Measurements from ENCODE around the gene SH3RF3.

SH3RF3 gene

DNA sequence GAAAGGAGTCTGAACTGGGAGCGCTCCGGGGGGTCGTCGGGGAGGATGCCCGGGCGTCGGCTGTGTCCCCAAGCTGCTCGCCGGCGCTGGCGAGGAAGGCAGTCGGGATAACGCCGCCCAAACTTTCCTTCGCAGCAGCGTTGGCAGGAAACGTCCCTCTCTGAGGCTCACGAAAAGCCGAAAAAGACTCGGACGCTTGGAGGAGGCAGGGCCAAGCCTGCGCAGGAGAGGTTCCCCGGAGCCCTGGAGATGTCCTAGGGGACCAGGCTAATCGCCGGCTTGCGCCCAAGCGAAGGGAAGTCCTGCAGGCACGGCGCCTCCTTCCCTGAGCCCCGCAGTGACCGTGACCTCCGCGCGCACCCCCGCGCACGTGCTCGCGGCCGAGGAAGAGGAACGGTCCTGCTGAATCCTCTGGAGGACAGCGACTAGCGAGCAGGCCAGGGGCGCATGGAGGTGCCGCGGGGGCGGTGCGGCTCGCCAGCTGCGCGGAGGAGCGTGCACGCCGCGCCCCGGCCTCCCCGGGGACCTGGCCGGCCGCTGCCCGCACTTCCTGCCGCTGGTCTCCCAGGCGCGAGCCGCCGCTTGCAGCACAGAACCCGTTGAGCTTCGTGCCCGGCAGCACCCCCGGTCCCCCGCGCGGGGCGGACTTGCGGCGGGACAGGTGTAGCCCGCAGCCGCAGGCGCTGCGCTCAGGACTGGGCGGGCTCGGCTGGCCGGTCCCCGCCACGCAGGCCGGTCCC is at the start of gene SH3RF3:
SH3RF3 (plus strand) TSS at position 590 of the 740 bp plus-strand sequence.
- TF ChIP-seq, protein P1, sequence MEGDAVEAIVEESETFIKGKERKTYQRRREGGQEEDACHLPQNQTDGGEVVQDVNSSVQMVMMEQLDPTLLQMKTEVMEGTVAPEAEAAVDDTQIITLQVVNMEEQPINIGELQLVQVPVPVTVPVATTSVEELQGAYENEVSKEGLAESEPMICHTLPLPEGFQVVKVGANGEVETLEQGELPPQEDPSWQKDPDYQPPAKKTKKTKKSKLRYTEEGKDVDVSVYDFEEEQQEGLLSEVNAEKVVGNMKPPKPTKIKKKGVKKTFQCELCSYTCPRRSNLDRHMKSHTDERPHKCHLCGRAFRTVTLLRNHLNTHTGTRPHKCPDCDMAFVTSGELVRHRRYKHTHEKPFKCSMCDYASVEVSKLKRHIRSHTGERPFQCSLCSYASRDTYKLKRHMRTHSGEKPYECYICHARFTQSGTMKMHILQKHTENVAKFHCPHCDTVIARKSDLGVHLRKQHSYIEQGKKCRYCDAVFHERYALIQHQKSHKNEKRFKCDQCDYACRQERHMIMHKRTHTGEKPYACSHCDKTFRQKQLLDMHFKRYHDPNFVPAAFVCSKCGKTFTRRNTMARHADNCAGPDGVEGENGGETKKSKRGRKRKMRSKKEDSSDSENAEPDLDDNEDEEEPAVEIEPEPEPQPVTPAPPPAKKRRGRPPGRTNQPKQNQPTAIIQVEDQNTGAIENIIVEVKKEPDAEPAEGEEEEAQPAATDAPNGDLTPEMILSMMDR (IDR thresholded peaks at IDR 0.05; ENCODE audit: borderline replicate concordance, insufficient read depth, low read depth, low read length), result no peak
- peak within 1 kb of the TSS; percentile 13 for H3K4me3 ChIP-seq (ENCODE audit: low read depth, low read length)

DNA sequence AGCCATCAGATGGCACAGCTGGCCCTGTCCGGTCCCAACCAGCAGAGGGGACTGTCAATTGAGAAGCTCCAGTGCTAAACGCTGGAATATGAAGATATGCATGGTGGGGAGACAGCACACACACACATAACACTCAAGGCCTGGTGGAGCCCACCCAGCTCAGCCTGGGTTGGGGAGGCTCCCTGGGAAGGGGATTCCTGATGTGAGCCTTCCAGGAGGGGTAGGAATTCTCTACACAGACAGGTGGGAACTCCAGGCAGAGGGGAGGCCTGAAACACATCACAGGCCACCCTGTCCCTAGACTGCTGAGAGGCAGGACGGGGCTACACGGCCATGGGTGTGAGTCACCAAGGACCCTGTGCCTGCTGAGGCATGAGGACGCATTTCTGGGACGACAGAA is 49.4 kb upstream of the SH3RF3 start:
- TF ChIP-seq, protein P1 (IDR thresholded peaks at IDR 0.05; ENCODE audit: borderline replicate concordance, insufficient read depth, low read depth, low read length), result no peak
- no peak overlapping the region for H3K4me3 ChIP-seq (ENCODE audit: low read depth, low read length)

DNA sequence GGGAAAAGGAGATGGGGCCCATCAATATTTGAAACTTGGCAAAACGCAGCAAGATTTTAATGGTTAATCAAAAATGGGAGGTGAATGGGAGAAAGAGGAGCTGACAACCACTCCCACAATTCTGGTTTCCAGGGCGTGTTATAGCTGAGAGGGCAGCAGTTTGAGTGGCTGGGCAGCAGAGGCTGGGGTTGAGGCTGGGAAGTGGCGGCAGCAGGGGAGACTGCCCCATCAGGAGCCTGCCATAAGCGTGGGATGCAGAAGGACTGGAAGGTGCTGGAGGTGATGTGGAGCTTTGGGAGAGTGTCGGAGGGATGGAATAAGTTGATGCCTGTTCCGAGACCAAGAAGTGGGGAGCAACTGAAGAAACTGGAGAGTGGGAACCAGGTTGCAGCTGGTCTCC is 48.9 kb upstream of the SH3RF3 start:
- TF ChIP-seq, protein P1 (IDR thresholded peaks at IDR 0.05; ENCODE audit: borderline replicate concordance, insufficient read depth, low read depth, low read length), result no peak
- H3K4me3 ChIP-seq (ENCODE audit: low read depth, low read length), result no peak overlapping the region

DNA sequence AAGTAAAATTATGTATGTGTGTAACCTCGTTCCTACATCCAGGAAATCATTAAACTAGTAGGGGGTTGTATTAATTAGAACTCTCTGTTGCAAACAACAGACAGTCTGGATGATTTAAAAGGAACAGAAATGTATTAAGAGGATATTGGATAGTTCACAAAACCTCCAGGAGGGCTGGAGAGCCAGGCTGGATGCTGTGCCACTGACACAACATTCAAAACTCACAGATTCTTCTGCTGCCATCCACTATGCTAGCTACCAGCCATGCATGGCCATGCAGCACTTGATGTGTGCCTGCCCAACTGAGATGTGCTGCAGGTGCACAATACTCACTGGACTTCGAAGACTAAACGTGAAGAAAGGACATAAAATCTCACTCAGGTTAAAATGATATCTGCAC is 48.2 kb upstream of the SH3RF3 start:
- no peak overlapping the region for H3K4me3 ChIP-seq (ENCODE audit: low read depth, low read length)
- TF ChIP-seq, protein P1 (IDR thresholded peaks at IDR 0.05; ENCODE audit: borderline replicate concordance, insufficient read depth, low read depth, low read length), result no peak

DNA sequence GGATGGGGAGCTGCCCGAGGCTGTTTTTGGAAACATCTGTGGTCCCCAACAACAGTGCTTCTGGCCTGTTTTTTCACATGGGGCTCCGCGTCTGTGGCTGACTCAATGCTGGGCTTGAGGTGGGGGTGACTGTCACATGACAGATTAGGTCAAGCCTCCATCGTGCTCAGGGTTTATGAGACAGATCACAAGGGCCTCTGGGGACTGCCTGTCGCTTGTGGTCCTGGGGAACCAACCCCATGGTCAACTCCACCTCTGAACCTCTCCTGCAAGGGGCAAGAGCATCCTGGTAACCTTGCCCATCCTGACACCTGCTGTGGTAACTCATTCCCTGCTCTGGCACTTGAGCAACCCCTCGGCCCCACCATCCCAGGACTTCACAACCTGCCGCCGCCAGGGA is 47.6 kb upstream of the SH3RF3 start:
- TF ChIP-seq, protein P1 (IDR thresholded peaks at IDR 0.05; ENCODE audit: borderline replicate concordance, insufficient read depth, low read depth, low read length), result no peak
- no peak overlapping the region for H3K4me3 ChIP-seq (ENCODE audit: low read depth, low read length)

DNA sequence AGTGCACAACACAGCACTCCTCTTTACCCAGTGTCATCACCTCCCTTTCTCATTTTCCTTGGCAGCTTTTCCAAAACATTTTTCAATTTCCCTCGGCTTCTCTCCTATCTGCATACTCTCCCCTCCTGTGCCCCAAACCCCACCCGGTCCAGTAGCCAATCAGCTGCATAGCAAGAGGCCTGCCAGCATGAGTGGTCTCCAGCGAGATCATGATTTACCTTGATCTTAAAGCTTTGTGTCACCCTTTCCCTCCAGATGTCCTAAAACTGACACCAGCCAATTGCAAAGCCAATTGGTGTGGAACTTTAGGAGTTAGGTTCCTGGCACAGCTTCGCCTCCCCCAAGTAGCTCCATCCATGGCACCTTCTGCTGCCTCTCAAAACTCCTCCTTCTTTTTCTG is 45.2 kb upstream of the SH3RF3 start:
- no peak overlapping the region for H3K4me3 ChIP-seq (ENCODE audit: low read depth, low read length)
- TF ChIP-seq, protein P1 (IDR thresholded peaks at IDR 0.05; ENCODE audit: borderline replicate concordance, insufficient read depth, low read depth, low read length), result no peak

DNA sequence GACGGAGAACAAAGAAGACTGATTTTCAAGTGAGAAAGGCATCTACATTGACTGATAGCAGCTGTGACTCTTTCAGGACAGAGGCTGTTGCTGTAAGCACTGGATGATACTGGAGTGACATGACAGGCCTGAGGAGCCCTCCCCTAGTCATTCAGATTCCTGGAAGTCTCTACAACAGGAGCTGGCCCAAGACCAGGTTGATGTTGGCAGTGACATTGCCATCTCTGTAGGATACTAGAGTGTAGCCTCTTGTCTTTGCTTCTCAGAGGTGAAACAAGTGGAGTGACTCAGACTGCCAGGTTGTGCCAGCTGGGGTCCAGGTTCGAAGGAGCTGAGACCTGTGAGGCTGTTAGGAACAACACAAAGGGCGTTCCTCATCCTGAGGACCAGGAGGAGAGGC is 44.7 kb upstream of the SH3RF3 start:
- TF ChIP-seq, protein P1 (IDR thresholded peaks at IDR 0.05; ENCODE audit: borderline replicate concordance, insufficient read depth, low read depth, low read length), result no peak

More for the DNA sequence above, 44.7 kb upstream of the SH3RF3 start:
- no peak overlapping the region for H3K4me3 ChIP-seq (ENCODE audit: low read depth, low read length)
